GM23338 (cell line): ENCODE results near the gene NDUFS6.

Source experiments
- CREB1 ChIP-seq: fragments of 250-450 bp; sonication (Bioruptor Pico); IDR thresholded peaks from 2 replicates; pipeline ENCODE4 v1.5.0; 2020; ENCODE audit warnings: low read depth, mild to moderate bottlenecking, moderate library complexity
- CTCF ChIP-seq, 2 experiments: fragments of 200-600 bp in 1 of 2; sonication (generic) in 1 of 2; conservative IDR thresholded peaks; 2 replicates each; pipeline versions ENCODE4 v1.5.1 to v1.6.1; 2016 to 2017; ENCODE audit warnings: antibody characterized with exemption in 2 of 2, low read depth in 2 of 2, mild to moderate bottlenecking in 2 of 2, moderate library complexity in 1 of 2
- ETS1 ChIP-seq: IDR thresholded peaks from 2 replicates; pipeline ENCODE4 v1.6.1; 2016; ENCODE audit warnings: antibody characterized with exemption
- EZH2 ChIP-seq: fragments of 200-600 bp; sonication (generic); IDR thresholded peaks from one replicate; pipeline ENCODE4 v1.8.0; 2017; ENCODE audit warnings: antibody characterized with exemption, mild to moderate bottlenecking, low read depth; ENCODE audit not compliant: unreplicated experiment
- EZH2phosphoT487 ChIP-seq: fragments of 200-600 bp; sonication (generic); IDR thresholded peaks from one replicate; pipeline ENCODE4 v1.8.1; 2018; ENCODE audit warnings: antibody characterized with exemption; ENCODE audit not compliant: unreplicated experiment
- NANOG ChIP-seq: IDR thresholded peaks from 2 replicates; pipeline ENCODE4 v1.6.1; 2016; ENCODE audit warnings: antibody characterized with exemption, borderline replicate concordance
- POLR2AphosphoS5 ChIP-seq: IDR thresholded peaks from 2 replicates; pipeline ENCODE4 v1.6.1; 2016; ENCODE audit warnings: antibody characterized with exemption, low read depth
- ZNF114 ChIP-seq: fragments of 250-450 bp; sonication (Bioruptor Pico); IDR thresholded peaks from 2 replicates; pipeline ENCODE4 v1.5.0; 2020; ENCODE audit warnings: mild to moderate bottlenecking, moderate library complexity
- ZNF331 ChIP-seq: fragments of 250-450 bp; sonication (Bioruptor Pico); IDR thresholded peaks from 2 replicates; pipeline ENCODE4 v1.5.0; 2020; ENCODE audit warnings: low read depth, mild to moderate bottlenecking, moderate library complexity

- TF ChIP-seq EZH2 (no peak), ZNF331 (no peak), CTCF (conservative IDR thresholded peaks at IDR 0.05; ENCODE audit: low read depth in 2 of 2) (no peak), POLR2AphosphoS5 (no peak), CREB1 (CRISPR knock-in tag) (no peak), ZNF114 (CRISPR knock-in tag) (no peak), EZH2phosphoT487 (no peak), NANOG (no peak), ETS1 (no peak)
Measured at GRCh38 chr5:1842004-1842819, 41.0 kb downstream of the NDUFS6 start.
